NCI-H1105 (cell line): ENCODE results near the gene TMEM245.

Source experiments
- DNase-seq: peaks from one replicate; lab custom pipeline; 2025; lab: John Stamatoyannopoulos, UW

The TMEM245 gene

DNA sequence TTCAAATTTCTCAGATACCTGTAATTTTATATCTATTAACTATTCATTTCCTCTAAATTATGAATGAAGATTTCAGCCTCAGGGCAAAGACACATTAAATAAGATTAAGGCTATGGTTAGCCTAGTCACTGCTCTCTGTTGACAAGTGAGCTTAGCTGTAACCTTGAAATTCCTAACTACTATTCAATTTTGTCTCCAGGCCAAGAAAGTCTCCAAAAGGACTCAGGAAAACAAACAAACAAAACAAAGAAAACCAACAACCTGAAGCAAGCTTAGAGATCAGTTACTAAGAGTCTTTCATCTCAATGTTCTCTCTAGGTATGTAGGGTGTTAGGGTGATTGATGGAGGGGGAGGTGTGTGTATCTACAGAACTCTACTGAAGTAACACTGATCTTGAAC lies 96.9 kb downstream of the TMEM245 start:
- DNase-seq, result no peak

DNA sequence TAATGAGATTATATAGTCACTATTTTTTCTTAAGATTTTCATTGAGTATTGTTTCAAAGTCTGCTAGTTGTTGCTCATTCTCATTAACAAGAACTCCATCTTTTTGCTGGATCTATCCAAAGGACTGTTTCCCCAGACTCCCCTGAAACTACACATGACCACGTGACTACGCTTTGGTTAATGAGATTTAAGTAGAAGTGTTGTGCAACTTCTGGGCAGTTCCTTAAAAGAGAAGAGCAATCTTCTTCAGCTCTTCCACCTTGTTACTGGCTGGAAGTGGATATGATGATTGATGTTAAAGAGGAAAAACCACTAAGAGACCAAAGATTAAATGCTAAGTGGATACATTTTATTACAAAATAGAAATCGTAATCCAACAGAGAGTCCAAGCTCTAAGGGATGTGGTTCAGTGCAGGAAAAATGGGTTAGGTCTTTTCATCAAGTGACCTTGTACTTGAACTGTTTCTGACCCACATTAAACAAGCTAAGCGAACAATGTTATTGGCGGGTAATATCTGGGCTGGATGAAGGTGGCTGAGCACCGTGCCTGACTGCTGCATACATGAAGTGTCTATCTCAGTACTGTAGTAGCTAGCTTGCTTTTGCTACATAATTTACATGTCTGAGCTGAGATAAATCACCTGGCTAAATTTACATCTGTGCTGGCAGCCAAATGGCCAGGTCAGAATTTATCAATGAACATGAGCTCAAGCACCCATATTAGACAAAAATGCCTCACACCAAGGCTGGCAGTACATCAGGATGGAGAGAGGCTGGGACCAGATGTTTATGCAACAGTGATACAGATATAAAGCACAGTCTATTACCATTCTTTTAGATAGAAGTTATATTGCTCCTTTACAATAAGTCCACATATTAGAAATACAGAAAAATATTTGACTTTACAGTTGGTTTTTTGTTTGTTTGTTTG lies 98.9 kb downstream of the TMEM245 start:
- no peak for DNase-seq

DNA sequence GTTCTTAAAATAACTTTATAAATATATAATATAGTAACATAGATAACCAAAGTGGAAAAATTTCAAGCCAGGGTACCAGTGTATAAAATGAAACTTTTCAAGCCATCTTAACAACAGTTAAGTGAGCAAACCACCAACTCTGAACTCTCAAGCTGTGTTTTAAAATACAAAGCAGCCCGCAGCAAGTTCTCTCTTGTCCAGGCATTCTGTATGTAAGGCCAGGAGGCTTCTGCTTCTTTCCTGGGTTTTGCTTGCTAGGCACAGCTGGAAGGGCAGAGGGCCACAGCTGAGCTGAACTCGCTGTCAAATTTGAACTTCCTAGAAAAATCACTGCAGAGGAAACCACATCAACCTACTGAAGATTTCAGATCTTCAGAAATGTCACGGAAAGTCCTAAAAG lies 99.6 kb downstream of the TMEM245 start:
- no peak for DNase-seq

DNA sequence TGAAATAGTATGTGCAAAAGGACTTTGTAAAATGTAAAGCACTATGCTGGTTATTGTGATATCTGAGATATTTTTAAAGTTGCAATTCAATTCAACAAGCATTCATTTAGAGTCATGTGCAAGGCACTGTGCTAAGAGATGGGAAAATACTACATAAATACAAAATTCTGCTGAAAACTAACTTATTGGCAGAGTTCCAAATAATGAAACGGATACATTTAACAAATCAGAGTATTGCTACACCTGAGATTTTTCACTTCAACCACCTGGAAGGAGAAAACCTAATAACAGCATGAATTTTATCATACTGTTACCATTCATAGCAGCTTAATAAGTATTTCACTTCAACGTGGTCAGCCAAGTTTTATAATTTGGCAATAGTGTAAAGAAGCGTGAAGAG lies 100.3 kb downstream of the TMEM245 start:
- no peak for DNase-seq

DNA sequence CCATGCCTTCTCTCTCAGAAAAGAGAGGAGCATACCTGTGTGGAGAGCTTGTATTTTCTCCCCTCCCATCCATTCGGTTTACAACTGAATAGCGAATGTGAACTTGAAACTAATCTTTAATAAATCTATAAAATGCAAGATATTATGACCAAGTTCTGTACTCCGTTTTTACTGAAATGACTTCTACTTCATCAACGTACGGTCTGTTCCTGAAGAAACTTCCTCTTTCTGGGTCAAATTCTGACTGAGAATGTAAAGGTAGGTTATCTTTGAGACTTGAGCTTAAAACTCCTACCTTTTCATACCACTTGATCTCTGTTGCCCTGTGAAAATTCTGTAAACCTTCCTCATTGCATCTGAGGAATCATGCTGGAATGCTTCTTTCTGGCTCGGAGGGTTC lies 102.3 kb downstream of the TMEM245 start:
- DNase-seq, result no peak

DNA sequence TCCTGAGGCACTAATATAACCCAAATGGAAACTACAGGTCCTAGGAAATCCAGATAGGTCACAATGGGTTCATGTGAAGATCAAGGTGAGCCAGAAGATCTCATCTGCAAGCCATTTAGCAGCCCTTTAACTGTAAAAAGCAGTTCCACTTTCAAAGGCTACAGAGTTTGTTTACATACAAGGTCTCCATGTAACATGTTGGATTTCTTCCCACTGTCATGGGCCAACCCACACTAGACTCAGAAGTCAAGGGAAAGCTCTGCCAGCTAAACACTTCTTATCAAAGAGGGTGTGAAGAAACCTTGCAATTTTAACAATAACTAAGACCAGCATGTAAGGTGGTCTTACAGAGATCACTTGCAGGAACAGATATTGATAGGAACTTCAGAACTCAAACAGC lies 102.7 kb downstream of the TMEM245 start:
- DNase-seq, result no peak

DNA sequence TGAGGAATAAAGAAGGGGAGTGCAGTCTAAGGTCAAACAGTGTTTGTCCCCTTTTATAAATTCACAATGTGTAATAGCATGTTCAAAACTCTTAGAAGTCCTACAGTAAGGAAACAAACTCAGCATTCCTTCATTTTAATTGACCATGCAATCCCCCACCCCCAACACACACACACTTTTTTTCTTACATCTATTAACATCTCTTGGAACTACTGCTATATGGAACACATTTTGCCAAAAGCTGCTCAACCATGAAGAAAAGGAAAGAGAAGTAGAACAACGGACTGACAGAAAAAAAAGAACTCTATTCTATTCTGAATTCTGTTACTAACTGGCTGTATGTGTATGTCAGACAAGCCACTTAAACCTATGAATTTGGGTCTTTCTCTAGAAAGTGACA lies 103.6 kb downstream of the TMEM245 start:
- no peak for DNase-seq

DNA sequence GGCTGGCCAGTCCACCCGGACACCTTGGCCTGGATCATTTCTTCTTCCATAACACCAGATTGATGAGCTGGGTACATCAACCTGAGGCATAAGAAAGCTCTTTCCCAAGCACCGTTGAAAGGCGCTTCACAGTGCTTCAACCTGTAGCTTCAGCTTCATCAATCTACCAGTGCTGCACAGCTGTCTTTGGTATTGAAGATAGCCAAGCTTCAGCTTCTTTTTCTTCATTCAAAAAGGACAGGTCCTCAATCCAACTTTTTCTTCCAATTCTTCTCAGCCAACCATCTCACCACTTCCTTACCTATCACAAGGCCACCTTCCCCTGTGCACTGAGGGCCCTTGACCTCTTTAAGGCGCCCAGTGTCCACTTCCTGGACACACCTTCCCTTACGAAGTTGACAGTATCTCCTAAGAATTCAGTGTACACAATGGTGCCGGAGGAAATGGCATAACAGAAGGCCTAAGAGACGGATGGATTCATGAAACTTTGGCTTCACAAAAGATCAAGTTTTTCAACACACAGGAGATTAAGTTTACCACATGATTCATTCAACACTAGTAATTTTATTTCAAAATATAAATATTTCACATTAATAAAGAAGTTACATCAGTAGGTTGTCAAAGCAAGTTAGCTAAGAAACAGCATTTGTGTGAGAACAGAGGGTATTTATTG lies 105.0 kb downstream of the TMEM245 start:
- DNase-seq, result no peak

DNA sequence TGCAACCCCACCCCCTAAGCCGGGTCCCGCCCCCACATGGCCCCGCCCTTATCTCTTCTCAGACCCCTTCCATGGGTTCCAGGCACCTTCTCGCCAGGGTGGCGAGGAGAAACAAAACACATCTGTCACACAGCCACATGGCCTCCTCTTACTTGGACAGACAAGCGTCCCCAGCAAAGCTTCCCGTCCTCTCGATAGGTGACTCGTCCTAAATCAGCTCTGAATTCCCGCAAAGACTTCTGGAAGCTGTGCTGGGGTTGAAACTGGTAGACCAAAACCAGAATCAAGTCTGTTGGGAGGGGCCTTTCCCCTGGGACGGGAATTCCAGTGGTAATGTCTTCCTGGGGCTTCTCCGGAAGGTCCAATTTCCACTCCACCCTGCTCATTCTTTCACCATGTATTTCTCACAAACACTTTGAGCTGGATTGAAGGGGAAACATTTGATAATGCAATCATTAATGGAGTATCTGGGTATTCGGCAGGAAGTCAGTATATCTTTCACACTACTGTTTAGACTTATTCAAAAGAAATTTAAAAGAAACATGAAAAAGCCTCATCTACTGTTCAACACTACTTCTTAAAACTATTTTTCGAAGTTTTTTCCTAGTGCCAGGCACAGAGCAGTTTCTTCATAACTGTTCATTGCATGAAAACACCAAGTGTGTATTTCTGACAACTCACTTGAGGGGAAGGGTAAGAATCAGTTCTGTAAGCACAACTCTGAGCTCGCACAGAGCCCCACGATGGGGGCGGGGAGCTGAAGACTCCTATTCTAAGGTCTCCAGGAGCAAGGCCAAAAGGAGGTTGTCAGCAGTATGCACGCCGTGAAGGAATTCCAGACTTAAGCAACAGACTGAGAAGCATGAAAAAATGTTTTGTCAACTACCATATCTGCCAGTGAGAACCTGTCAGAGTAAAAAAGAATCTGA lies 105.8 kb downstream of the TMEM245 start:
- DNase-seq, result no peak

DNA sequence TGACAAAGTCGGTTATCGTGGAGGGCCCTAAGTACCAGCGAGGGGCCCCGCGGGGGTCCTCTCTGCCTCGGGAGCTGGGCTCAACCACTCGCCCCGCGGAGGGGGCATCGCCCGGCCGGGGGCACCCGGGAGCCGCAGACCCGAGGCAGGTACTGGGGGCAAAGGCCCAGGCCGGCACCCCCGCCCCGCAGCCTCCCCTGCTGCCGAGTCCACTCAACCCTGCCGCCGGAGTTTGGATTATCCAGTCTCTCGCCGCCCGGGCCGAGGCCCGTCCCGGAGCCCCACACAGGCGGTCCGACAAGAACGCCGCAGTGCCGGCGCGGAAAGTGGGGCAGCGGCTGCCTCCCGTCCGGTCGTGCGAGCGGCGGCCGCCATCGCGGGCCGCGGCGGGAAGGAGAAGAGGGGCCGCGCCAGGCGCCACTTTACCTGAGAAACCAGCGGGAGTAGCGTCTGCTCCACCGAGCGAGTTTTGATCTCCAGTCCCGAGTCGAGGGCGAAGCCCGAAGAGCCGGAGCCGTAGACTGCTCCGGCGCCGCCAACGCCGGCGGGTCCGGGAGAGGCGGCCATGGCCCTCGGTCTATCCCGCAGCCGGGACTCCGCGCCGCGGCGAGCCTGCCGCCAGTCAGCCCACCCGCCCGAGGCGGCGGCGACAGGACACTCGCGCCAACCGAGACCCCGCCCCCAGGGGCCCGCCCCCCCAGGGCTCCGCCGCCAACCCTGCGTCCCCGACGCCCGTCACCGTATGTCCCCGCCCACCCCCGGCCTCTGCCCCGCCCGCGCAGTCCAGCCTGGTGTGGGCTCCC lies 106.7 kb downstream of the TMEM245 start, which contains the start of gene CTNNAL1:
Gene CTNNAL1, minus strand, starts transcription at position 624 of the 803 bp plus-strand sequence. Its CDS starts 57 bp downstream, at position 567.
- peak; percentile 85 for DNase-seq

DNA sequence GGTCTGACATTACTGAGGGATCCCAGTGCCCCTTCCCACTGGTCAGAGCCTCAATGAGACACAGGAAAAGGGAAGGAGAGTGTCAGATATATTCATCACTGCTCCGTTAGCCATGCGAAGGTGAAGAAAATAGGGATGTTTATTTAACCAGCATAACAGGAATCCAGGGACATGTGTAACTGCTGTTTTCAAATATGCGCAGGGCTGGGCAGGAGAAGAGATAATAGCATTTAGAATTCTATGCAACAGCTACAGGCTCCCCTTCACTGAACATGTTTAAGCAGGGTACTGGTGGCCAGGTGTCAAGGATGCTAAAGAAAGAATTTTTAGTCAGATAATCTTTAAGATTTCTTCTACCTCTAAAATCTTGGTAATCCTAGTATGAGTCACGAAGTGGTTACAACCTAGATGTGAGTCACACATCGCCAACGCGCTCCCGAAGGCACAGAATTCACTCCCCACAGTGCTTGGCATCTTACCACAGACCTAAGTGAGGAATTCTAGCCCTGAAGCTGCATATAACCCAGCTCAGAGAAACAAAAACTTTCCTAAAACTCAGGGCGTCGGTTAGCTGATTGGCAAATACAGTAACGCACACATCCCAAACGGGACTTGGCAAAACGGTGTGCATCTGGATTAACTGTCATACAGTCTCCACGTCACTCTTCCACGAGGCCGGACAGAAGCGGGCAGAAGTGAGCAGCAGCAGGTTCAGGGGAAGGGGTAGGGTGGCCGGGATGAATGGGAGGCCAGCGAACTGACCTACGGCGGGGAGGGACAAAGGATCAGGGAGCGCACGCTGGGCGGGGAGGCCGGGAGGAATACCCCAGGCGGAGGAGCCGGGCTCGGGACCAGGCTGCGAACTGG lies 107.5 kb downstream of the TMEM245 start:
- DNase-seq, result no peak

DNA sequence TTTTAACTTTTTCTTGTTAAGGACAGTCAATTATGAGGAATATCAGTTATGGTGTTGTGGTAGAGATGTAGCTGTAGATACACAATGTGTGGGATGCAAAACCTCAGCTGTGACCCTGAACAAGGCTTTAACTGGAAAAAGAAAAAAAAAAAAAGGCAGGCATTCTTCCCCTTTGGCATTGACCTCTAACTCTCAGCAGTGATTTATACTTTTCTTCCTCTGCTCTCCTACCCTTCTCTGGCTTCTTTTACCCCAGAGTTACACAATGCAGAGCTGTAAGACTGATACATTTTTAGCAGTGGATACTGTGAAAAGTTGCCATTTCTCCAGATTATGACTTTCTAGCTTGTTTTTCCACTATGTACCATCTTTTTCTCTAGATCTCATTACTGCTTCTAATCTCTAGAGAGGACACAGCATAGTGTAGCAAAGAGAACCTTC lies 108.5 kb downstream of the TMEM245 start:
- no peak for DNase-seq

DNA sequence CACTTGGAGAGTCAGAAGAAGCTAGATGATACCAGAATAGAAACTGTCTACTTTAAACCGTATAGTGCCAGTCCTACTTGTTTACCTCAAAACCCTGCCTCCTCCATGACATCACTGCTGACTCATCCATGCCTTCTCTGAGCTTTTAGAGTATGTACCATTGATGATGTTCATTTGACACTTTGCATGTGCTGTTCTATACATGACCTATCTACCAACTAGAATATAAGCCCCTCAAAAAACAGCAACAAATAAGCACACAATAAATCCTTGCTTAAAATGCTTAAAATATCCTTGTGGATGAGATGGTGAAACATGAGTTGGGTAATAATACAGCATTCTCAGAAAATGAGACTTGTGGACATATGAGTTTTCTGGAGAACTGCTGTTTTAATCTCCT lies 109.0 kb downstream of the TMEM245 start:
- DNase-seq, result no peak

DNA sequence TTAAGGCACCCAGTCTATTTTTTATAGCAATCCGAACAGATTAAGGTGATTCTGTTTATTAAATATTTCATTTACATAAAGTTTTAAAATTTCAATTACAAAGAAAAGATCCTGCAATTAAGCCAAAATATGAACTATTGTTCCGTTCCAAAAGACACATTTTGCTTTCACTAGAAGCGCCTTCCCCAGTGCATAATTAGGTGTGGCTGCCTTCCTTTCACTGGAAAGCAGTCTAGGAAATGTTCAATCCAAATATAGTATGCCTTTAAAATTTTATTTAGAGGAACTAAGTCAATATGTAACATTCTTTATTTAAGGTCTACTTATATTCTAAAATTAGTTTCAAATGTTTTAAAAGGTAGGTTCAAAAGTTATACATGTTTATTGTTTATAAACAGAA lies 114.1 kb downstream of the TMEM245 start:
- no peak for DNase-seq

DNA sequence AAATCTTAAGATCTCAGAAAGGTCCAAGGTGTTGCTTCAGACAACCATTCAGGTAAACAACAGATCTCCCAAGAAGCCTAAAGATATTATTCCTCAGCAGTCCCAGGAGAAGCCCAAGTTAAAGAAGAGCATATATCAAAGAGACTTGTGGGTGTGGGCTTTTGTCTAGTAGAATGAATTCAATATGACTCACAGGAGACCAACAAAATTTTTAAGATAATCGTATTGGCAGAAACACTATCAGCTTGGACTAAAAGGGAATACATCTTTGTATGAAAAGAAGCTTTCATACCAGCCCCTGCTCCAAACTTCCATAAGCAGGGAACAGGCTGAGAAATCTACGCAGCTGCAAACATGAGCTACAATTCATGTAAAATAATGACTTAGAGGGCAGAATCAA lies 116.6 kb downstream of the TMEM245 start:
- DNase-seq, result no peak

DNA sequence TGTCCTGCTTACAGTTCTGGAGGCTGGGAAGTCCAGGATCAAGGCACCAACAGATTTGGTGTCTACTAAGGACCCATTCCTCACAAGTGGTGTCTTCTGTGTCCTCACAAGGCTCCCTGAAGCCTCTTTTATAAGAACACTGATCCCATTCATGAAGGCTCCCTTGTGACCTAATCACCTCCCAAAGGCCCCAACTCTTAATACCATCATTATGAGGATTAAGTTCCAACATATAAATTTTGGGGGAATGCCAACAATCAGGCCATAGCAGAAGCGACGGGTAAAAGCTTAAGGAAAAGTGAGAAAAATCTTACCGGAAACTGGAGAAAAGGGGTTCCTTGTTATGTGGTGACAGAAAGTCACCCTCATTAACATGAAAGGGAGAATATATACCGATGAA lies 117.6 kb downstream of the TMEM245 start:
- no peak for DNase-seq

DNA sequence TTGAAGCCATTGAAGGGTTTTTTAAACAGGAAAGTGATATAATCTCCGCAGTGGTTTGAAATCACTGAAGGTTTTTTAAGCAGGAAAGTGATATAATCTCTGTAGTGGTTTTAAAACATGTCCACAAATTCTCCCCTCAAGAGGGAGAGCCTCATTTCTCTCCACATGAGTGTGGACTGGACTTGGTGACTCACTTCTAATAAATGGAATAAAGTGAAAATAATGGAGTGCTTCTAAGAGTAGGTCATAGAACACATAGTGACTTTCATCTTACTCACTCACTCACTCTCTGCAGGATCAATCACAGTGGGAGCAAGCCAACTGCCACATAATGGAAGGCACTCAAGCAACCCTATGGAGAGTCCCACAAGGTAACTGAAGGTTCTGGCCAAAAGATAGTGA lies 118.5 kb downstream of the TMEM245 start:
- DNase-seq, result no peak

DNA sequence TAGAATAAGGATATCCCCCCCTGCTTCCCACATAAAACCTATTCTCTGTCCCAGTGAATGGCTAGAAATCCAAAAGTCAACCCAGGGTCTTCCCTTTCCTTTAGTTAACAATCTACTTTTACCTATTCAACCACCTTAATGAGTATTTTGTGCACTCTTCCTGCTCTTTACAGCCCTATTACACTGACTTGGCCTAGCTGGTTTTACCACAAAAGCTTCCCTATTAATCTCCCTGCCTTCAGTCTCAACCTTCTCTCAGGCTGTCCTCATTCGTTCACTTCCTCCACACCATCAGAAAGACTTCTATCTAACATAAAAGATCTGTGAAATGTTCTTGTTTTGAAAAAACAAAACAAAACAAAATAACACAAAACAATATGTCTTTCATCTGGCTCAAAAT lies 122.6 kb downstream of the TMEM245 start:
- DNase-seq, result no peak

DNA sequence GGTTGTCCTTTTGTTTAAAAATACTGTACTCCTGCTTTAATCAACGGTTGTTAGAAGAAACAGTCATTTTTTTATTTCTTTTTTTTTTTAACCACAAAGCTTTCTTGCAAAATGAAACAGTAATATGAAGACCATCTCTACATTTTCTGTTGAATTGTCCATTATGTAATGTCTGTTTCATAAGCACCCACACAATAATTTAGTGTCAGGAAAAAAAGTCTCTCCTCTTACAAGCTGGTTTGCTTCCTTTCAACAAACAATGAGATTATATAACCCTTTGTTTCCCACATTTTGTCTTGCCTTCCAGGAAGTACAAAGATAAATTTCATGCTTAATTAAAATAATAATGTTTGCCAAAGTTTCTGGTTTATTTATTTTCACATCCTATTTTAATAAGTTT lies 123.1 kb downstream of the TMEM245 start:
- DNase-seq, result no peak

DNA sequence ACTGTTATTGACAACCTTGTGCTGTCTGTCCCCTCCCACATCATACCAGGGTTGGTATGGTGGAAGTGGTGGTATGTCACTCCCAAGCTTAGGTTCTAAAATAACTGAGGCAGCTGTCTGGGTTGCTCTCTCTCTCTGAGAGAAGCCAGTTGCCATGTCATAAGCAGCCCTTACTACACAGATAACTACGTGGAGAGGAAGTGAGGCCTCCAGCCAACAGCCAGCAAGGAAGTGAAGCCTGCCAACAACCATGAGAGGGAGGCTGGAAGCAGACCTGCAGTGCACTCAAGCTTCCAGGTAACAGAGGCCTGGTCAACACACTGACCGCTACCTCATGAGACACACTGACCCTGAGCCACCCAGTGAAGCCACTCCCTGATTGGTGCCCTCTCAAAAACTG lies 125.1 kb downstream of the TMEM245 start:
- no peak for DNase-seq
